Measurements from ENCODE around the gene SARS2.

DNA sequence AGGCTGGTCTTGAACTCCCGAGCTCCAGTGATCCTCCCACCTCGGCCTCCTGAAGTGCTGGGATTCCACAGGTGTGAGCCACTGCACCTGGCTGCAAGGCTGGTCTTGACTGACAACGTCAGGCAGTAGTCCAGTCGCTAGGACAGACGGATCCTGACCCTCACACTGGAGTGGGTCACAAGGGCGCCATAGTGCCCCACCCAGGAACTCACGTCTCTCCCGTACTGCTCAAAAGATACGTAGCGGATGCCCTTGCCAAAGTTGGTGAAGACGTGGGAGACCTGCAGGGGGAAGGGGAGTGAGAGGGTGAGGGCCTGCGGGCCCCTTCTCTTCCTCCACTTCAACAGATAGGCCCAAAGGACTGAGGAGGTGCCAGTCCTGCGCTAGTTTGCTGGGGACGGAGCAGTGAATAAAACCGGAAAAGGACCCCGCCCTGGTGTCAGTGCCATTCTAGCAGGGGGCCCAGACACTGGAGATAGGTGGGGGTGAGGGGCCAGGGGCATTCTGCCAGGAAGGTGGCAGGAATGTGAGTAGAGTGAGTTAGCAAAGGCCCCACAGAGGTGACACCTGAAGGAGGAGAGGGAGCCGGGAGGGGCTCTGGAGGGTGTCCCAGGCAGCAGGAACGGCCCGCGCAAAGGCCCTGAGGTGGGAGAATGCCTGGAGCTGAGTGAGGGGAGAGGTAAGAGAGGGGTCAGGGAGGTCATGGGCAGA, 12.1 kb upstream of the SARS2 start:
- TF ChIP-seq, protein P1, sequence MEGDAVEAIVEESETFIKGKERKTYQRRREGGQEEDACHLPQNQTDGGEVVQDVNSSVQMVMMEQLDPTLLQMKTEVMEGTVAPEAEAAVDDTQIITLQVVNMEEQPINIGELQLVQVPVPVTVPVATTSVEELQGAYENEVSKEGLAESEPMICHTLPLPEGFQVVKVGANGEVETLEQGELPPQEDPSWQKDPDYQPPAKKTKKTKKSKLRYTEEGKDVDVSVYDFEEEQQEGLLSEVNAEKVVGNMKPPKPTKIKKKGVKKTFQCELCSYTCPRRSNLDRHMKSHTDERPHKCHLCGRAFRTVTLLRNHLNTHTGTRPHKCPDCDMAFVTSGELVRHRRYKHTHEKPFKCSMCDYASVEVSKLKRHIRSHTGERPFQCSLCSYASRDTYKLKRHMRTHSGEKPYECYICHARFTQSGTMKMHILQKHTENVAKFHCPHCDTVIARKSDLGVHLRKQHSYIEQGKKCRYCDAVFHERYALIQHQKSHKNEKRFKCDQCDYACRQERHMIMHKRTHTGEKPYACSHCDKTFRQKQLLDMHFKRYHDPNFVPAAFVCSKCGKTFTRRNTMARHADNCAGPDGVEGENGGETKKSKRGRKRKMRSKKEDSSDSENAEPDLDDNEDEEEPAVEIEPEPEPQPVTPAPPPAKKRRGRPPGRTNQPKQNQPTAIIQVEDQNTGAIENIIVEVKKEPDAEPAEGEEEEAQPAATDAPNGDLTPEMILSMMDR (IDR thresholded peaks at IDR 0.05; ENCODE audit: insufficient read depth, low read length, poor library complexity, severe bottlenecking) = no peak
- TF ChIP-seq EZH2phosphoT487 (conservative IDR thresholded peaks at IDR 0.05; ENCODE audit: low read length) = no peak
